RWPE2 (cell line): ENCODE results near the gene PTPRT.

ENCODE experiments used
- ATAC-seq: fragments of 200-7000 bp; cut with Tn5 transposase; 3 replicates; pipeline ENCODE4 v1.9.1; 2021; ENCODE audit warnings: low read depth
- DNase-seq: peaks from one replicate; pipeline ENCODE4 v3.0.0-alpha.2; 2020; ENCODE audit warnings: low spot score
- H3K27ac ChIP-seq: fragments of 450-650 bp; 2 replicates; pipeline ENCODE4 v1.5.1; 2017; ENCODE audit warnings: mild to moderate bottlenecking; ENCODE audit not compliant: poor library complexity, severe bottlenecking
- H3K27me3 ChIP-seq: fragments of 250-450 bp; sonication (Bioruptor Pico); 2 replicates; pipeline ENCODE4 v1.5.1; 2021; ENCODE audit warnings: mild to moderate bottlenecking, moderate library complexity; ENCODE audit not compliant: insufficient read depth, poor library complexity, severe bottlenecking
- H3K36me3 ChIP-seq: fragments of 250-450 bp; sonication (Bioruptor Pico); 2 replicates; pipeline ENCODE4 v1.5.1; 2020; ENCODE audit warnings: low read depth, mild to moderate bottlenecking, moderate library complexity
- H3K4me1 ChIP-seq: fragments of 250-450 bp; sonication (Bioruptor Pico); 2 replicates; pipeline ENCODE4 v1.5.1; 2021; ENCODE audit warnings: mild to moderate bottlenecking, moderate library complexity; ENCODE audit not compliant: insufficient read depth, poor library complexity, severe bottlenecking
- H3K4me3 ChIP-seq: fragments of 250-450 bp; sonication (Bioruptor Pico); 2 replicates; pipeline ENCODE4 v1.5.1; 2021; ENCODE audit warnings: mild to moderate bottlenecking, moderate library complexity; ENCODE audit not compliant: severe bottlenecking
- H3K9me3 ChIP-seq: fragments of 250-450 bp; sonication (Bioruptor Pico); 2 replicates; pipeline ENCODE4 v1.5.1; 2021; ENCODE audit warnings: mild to moderate bottlenecking, moderate library complexity; ENCODE audit not compliant: severe bottlenecking
- TF ChIP-seq, protein P1 (sequence below): fragments of 450-650 bp; IDR thresholded peaks from one replicate; pipeline ENCODE4 v1.5.1; 2017; ENCODE audit warnings: mild to moderate bottlenecking, moderate library complexity; ENCODE audit not compliant: poor library complexity, severe bottlenecking

PTPRT gene

DNA sequence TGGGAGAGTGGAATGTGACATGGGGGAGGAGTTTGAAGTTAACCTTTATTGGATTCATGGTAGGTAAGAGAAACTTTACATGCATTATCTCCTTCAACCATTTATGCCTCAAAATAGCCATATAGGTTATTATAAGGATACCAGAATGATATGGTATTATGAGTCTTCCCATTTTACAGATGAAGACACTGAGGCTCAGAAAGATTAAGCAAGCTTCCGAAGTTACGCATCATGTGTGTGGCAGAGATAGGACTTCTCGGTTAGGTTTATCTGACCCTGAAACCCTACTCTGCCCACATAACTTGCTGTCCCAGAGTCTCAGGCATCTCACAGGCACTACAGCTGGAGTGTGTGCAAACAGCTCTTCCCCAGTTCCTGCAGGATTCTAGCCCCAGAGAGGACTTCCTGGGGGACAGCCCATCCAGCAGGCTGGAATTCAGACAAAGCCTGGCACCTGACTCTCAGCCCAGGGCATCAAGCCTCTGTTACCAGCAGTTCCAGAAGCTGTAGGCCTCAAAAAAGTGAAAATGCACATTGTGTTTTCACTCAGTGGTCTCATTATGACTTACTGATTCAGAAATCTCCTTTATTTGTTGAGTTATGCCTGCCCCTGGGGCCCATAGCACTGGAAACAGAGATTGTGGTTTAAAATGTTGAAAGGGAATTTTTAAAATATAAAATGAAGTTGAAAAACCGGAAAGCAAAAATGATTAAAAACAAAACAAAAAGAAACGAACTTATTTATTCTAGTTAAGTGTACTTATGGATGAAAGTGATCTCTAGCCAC, 1058.7 kb downstream of the PTPRT start:
- no peak for ATAC-seq
- no peaks in the 10 kb centered on the region for H3K36me3 ChIP-seq
- no peaks in the 10 kb centered on the region for H3K4me1 ChIP-seq
- H3K27me3 ChIP-seq = peaks cover 7% of the 10 kb centered on the region
- DNase-seq = no peak
- H3K27ac ChIP-seq = no peak overlapping the region
- peaks cover 3% of the 10 kb centered on the region for H3K9me3 ChIP-seq
- no peak overlapping the region for H3K4me3 ChIP-seq
- TF ChIP-seq, protein P1, sequence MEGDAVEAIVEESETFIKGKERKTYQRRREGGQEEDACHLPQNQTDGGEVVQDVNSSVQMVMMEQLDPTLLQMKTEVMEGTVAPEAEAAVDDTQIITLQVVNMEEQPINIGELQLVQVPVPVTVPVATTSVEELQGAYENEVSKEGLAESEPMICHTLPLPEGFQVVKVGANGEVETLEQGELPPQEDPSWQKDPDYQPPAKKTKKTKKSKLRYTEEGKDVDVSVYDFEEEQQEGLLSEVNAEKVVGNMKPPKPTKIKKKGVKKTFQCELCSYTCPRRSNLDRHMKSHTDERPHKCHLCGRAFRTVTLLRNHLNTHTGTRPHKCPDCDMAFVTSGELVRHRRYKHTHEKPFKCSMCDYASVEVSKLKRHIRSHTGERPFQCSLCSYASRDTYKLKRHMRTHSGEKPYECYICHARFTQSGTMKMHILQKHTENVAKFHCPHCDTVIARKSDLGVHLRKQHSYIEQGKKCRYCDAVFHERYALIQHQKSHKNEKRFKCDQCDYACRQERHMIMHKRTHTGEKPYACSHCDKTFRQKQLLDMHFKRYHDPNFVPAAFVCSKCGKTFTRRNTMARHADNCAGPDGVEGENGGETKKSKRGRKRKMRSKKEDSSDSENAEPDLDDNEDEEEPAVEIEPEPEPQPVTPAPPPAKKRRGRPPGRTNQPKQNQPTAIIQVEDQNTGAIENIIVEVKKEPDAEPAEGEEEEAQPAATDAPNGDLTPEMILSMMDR = no peak

DNA sequence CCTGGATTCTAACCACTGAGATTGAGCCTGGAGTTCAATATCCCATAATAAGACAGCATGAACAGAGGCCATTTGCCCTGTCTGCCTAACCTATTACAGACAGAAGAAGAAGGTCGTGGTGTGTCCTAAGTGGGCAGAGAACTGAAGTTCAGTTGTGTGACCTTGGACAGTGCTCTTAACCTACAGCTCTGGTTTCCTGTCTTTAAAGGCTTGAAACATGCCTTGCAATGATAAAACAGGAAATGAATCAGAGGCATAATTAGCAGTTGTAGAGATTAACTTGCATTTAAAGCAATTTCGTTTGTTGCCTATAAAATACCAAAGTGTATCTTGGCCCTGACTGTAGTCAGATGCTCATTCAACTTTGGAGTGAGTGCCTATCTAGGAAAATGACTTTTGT, 1064.3 kb downstream of the PTPRT start:
- DNase-seq (no peak), ATAC-seq (no peak)
- TF ChIP-seq, protein P1 = no peak
- Histone ChIP-seq H3K9me3 (no peaks in the 10 kb centered on the region), H3K36me3 (no peaks in the 10 kb centered on the region), H3K27ac (no peak overlapping the region), H3K27me3 (no peaks in the 10 kb centered on the region), H3K4me1 (no peaks in the 10 kb centered on the region), H3K4me3 (no peak overlapping the region)

DNA sequence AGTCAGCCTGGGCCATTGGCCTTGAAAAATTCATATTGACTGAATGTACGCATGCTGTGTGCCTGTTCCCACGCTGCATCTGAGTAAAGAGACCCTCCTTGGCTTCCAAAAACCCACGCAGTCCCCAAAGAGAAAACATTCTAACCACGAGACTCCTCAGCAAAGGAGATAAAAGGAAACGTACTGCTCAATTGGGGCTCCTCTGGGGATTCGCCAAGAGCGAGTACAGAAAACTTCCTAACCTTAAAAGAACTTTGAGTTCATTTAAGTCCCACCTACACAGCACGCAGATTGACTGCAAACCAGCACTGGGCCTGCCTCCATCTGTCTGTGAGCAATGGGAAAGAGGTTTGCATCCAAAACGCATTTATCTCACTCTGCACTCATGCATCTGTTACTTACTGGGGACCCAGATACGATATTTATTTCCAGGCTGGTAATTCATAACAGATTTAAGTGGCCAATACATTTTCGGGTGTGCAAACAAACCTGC, 1065.7 kb downstream of the PTPRT start:
- Histone ChIP-seq H3K27me3 (no peaks in the 10 kb centered on the region), H3K4me3 (no peak overlapping the region), H3K36me3 (no peaks in the 10 kb centered on the region), H3K4me1 (no peaks in the 10 kb centered on the region), H3K9me3 (no peaks in the 10 kb centered on the region), H3K27ac (no peak overlapping the region)
- ATAC-seq (no peak), DNase-seq (no peak)
- TF ChIP-seq, protein P1 = no peak

DNA sequence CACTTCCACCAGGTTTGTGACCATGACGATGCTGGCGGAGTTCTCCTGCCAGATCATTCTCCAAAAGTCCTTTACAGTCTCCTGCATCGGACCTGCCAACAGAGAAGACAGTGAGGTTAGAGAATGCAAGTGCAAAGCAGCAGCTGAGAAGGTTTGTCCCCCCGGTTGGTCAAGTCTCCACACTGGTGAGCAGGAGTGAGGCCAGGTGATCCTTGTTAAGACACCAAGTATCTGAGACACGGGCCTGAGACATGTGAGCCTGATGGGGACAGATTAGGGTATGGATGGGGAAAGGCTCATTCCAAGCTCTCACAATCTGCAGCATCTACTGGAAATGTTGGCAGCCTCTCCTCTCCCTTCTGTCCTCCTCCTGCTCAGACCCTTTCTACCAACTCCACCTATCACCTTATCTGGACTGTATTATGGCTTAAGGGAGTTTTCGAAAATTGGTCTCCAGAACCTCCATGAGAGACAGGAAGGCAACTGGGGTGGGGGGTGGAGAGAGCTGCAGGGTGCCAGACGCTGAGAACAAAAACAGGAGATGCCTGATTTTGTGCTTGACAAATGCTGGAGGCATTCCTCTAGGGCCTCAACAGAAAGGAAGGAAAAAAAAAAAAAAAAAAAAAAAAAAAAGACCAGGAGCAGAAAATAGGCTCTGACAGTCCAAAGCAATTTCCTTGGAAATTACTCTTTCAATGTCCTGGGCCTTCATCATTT, 1071.1 kb downstream of the PTPRT start:
- ATAC-seq (no peak), DNase-seq (no peak)
- Histone ChIP-seq H3K9me3 (no peaks in the 10 kb centered on the region), H3K4me3 (no peak overlapping the region), H3K27me3 (no peaks in the 10 kb centered on the region), H3K27ac (no peak overlapping the region), H3K4me1 (no peaks in the 10 kb centered on the region), H3K36me3 (no peaks in the 10 kb centered on the region)
- TF ChIP-seq, protein P1 = no peak
